PC-3 (cell line): ENCODE measurements around the gene PTPN22.

ENCODE experiments used
- CTCF ChIP-seq: fragments of 300-600 bp; sonication (generic); conservative IDR thresholded peaks from 2 replicates; pipeline ENCODE4 v1.5.1; 2017; ENCODE audit warnings: antibody characterized with exemption, low read depth, mild to moderate bottlenecking, low read length
- EZH2 ChIP-seq: fragments of 300-600 bp; sonication (generic); IDR thresholded peaks from one replicate; pipeline ENCODE4 v1.6.1; 2017; ENCODE audit warnings: antibody characterized with exemption, mild to moderate bottlenecking, low read length; ENCODE audit not compliant: unreplicated experiment

- TF ChIP-seq CTCF (no peak), EZH2 (no peak)
These were observed 17.3 kb downstream of the PTPN22 start for GRCh38 chr1:113854234-113854633.
